H9 (cell line): ENCODE data around the gene NKAIN2. TPM values are rescaled to one million over a fixed set of nuclear protein-coding genes. Genes with fewer than 3 reads are reported as not detected.

Experiments
- DNase-seq: peaks from one replicate; pipeline ENCODE4 v3.0.0-alpha.2; 2017
- H2AFZ ChIP-seq: one replicate; pipeline ENCODE4 v1.6.1; 2013; ENCODE audit warnings: mild to moderate bottlenecking, low read length, control low read depth, moderate library complexity
- H2AK5ac ChIP-seq: 2 replicates; pipeline ENCODE4 v1.6.1; 2013; ENCODE audit warnings: low read length, control low read depth, mixed read lengths; ENCODE audit not compliant: insufficient read length
- H2BK120ac ChIP-seq: one replicate; pipeline ENCODE4 v1.6.1; 2013; ENCODE audit warnings: low read depth, mild to moderate bottlenecking, low read length, control low read depth, inconsistent platforms; ENCODE audit not compliant: poor library complexity, severe bottlenecking
- H2BK12ac ChIP-seq: 2 replicates; pipeline ENCODE4 v1.6.1; 2013; ENCODE audit warnings: low read length, control low read depth, mixed read lengths, low read depth; ENCODE audit not compliant: insufficient read length
- H2BK15ac ChIP-seq: 2 replicates; pipeline ENCODE4 v1.6.1; 2013; ENCODE audit warnings: low read depth, low read length, control low read depth
- H2BK20ac ChIP-seq: one replicate; pipeline ENCODE4 v1.6.1; 2013; ENCODE audit warnings: low read depth, mild to moderate bottlenecking, low read length, control low read depth, inconsistent platforms; ENCODE audit not compliant: poor library complexity, severe bottlenecking
- H2BK5ac ChIP-seq: 2 replicates; pipeline ENCODE4 v1.6.1; 2013; ENCODE audit warnings: low read length, control low read depth, mixed read lengths; ENCODE audit not compliant: insufficient read length
- H3K14ac ChIP-seq: 2 replicates; pipeline ENCODE4 v1.6.1; 2013; ENCODE audit warnings: low read length, control low read depth; ENCODE audit not compliant: insufficient read depth
- H3K18ac ChIP-seq: 2 replicates; pipeline ENCODE4 v1.6.1; 2013; ENCODE audit warnings: low read depth, mild to moderate bottlenecking, mixed read lengths, low read length, control low read depth; ENCODE audit not compliant: insufficient read length
- H3K23ac ChIP-seq: 2 replicates; pipeline ENCODE4 v1.6.1; 2013; ENCODE audit warnings: low read length, control low read depth, mixed read lengths, low read depth; ENCODE audit not compliant: insufficient read length
- H3K23me2 ChIP-seq: 2 replicates; pipeline ENCODE4 v1.6.1; 2013; ENCODE audit warnings: low read depth, mild to moderate bottlenecking, mixed read lengths, low read length, control low read depth; ENCODE audit not compliant: insufficient read length, poor library complexity, severe bottlenecking
- H3K27ac ChIP-seq: 2 replicates; pipeline ENCODE4 v1.5.1; 2013; ENCODE audit warnings: low read length, control low read depth, mixed read lengths, low read depth; ENCODE audit not compliant: insufficient read length
- H3K27me3 ChIP-seq: 2 replicates; pipeline ENCODE4 v1.6.1; 2013; ENCODE audit warnings: low read length, control low read depth, inconsistent platforms; ENCODE audit not compliant: insufficient read depth
- H3K4ac ChIP-seq: 2 replicates; pipeline ENCODE4 v1.6.1; 2013; ENCODE audit warnings: low read depth, mild to moderate bottlenecking, control low read depth, inconsistent platforms, low read length, moderate library complexity
- H3K4me1 ChIP-seq: 2 replicates; pipeline ENCODE4 v1.6.1; 2013; ENCODE audit warnings: low read length, control low read depth, inconsistent platforms; ENCODE audit not compliant: insufficient read depth
- H3K4me2 ChIP-seq: 2 replicates; pipeline ENCODE4 v1.6.1; 2013; ENCODE audit warnings: low read length, control low read depth, mixed read lengths; ENCODE audit not compliant: insufficient read length, insufficient read depth
- H3K56ac ChIP-seq: 2 replicates; pipeline ENCODE4 v1.6.1; 2013; ENCODE audit warnings: low read depth, mild to moderate bottlenecking, mixed read lengths, low read length, control low read depth; ENCODE audit not compliant: insufficient read length
- H3K79me1 ChIP-seq: 2 replicates; pipeline ENCODE4 v1.6.1; 2013; ENCODE audit warnings: low read depth, mild to moderate bottlenecking, moderate library complexity, low read length, control low read depth, inconsistent platforms; ENCODE audit not compliant: insufficient read depth, poor library complexity, severe bottlenecking
- H3K79me2 ChIP-seq: 2 replicates; pipeline ENCODE4 v1.6.1; 2013; ENCODE audit warnings: low read length, control low read depth, inconsistent platforms; ENCODE audit not compliant: insufficient read depth
- H3K9ac ChIP-seq: 2 replicates; pipeline ENCODE4 v1.6.1; 2013; ENCODE audit warnings: low read length, control low read depth, mixed read lengths; ENCODE audit not compliant: insufficient read length; ENCODE audit errors: extremely low read depth
- H3K9me3 ChIP-seq: one replicate; pipeline ENCODE4 v1.6.1; 2013; ENCODE audit warnings: low read depth, low read length, inconsistent platforms; ENCODE audit not compliant: control insufficient read depth
- H3T11ph ChIP-seq: one replicate; pipeline ENCODE4 v1.6.1; 2013; ENCODE audit warnings: mild to moderate bottlenecking, low read length, control low read depth, inconsistent platforms
- H4K20me1 ChIP-seq: one replicate; pipeline ENCODE4 v1.6.1; 2013; ENCODE audit not compliant: control insufficient read depth, insufficient read length, insufficient read depth
- H4K5ac ChIP-seq: 2 replicates; pipeline ENCODE4 v1.6.1; 2013; ENCODE audit warnings: low read depth, mild to moderate bottlenecking, mixed read lengths, low read length, control low read depth; ENCODE audit not compliant: insufficient read length
- H4K8ac ChIP-seq: replicated peaks from 2 replicates; pipeline ENCODE4 v1.6.1; 2013; ENCODE audit warnings: low read length, control low read depth, mixed read lengths, low read depth; ENCODE audit not compliant: insufficient read length
- H4K91ac ChIP-seq: 2 replicates; pipeline ENCODE4 v1.6.1; 2013; ENCODE audit warnings: low read depth, mild to moderate bottlenecking, moderate library complexity, mixed read lengths, low read length, control low read depth; ENCODE audit not compliant: insufficient read length
- H3K27ac Mint-ChIP-seq, 3 experiments: 2 replicates in 2 of 3; 3 replicates in 1 of 3; pipeline ENCODE4 v1.8.0; 2020 to 2021; ENCODE audit warnings: mixed read lengths in 3 of 3, mild to moderate bottlenecking in 1 of 3, moderate library complexity in 1 of 3
- H3K27me3 Mint-ChIP-seq: 2 replicates; pipeline ENCODE4 v1.8.0; 2021; ENCODE audit warnings: low read depth, mild to moderate bottlenecking, moderate library complexity, mixed read lengths
- H3K36me3 Mint-ChIP-seq, 3 experiments: 2 replicates in 2 of 3; 3 replicates in 1 of 3; pipeline ENCODE4 v1.8.0; 2020 to 2021; ENCODE audit warnings: low read depth in 3 of 3, mixed read lengths in 3 of 3; ENCODE audit not compliant: insufficient read depth in 1 of 3
- H3K4me1 Mint-ChIP-seq, 2 experiments: 2 replicates each; pipeline ENCODE4 v1.8.0; 2020; ENCODE audit warnings: mixed read lengths in 2 of 2
- H3K4me3 Mint-ChIP-seq, 2 experiments: 2 replicates in 1 of 2; 3 replicates in 1 of 2; pipeline ENCODE4 v1.8.0; 2020 to 2021; ENCODE audit warnings: mild to moderate bottlenecking in 2 of 2, mixed read lengths in 2 of 2, moderate library complexity in 1 of 2
- H3K9me3 Mint-ChIP-seq, 2 experiments: 2 replicates in 1 of 2; 3 replicates in 1 of 2; pipeline ENCODE4 v1.8.0; 2020; ENCODE audit warnings: mild to moderate bottlenecking in 2 of 2, mixed read lengths in 2 of 2, moderate library complexity in 1 of 2
- WGBS: extraction: QIAGEN DNeasy Blood & Tissue Kit; methylation state at CpG from one replicate; pipeline ENCODE4 v1.1.7; 2013; ENCODE audit warnings: missing lambda C conversion rate, low lambda C conversion rate, mixed read lengths; ENCODE audit not compliant: insufficient read length; ENCODE audit errors: extremely low coverage; 5-methylcytosine and 5-hydroxymethylcytosine counted together
- total RNA-seq: library from RNA; stranded (reverse); gene quantifications from 2 replicates; pipeline ENCODE4 v1.2.1, GENCODE V29; 2021
- TF ChIP-seq, protein P1 (sequence below): fragments of 200-600 bp; sonication (generic); conservative IDR thresholded peaks from 3 replicates; pipeline ENCODE4 v1.8.0; 2021; ENCODE audit warnings: antibody characterized with exemption, mild to moderate bottlenecking

NKAIN2 gene
- total RNA-seq, 1 experiment from 2014 or later: 0.17 TPM

- Histone ChIP-seq H3K9ac (no peak overlapping the region), H3T11ph (no peak overlapping the region), H4K91ac (no peak overlapping the region), H3K14ac (no peak overlapping the region), H3K23ac (no peak overlapping the region), H4K5ac (no peak overlapping the region), H2AK5ac (no peak overlapping the region), H2BK5ac (no peak overlapping the region), H2AFZ (no peak overlapping the region), H3K4me1 (no peaks in the 10 kb centered on the region), H4K8ac (no peak overlapping the region), H3K18ac (no peak overlapping the region), H2BK20ac (no peak overlapping the region), H4K20me1 (no peaks in the 10 kb centered on the region), H2BK15ac (no peak overlapping the region), H3K4me2 (no peak overlapping the region), H3K79me1 (no peaks in the 10 kb centered on the region), H3K9me3 (no peaks in the 10 kb centered on the region), H3K27me3 (no peaks in the 10 kb centered on the region), H2BK120ac (no peak overlapping the region), H3K23me2 (no peaks in the 10 kb centered on the region), H3K27ac (no peak overlapping the region), H2BK12ac (no peak overlapping the region), H3K56ac (no peak overlapping the region), H3K4ac (no peak overlapping the region), H3K79me2 (no peaks in the 10 kb centered on the region)
- no peaks in the 10 kb centered on the region for H3K4me1 Mint-ChIP-seq
- no peak overlapping the region for H3K27ac Mint-ChIP-seq
- WGBS: no CpG with 5 or more reads among the region's 1 CpG
- TF ChIP-seq, protein P1, sequence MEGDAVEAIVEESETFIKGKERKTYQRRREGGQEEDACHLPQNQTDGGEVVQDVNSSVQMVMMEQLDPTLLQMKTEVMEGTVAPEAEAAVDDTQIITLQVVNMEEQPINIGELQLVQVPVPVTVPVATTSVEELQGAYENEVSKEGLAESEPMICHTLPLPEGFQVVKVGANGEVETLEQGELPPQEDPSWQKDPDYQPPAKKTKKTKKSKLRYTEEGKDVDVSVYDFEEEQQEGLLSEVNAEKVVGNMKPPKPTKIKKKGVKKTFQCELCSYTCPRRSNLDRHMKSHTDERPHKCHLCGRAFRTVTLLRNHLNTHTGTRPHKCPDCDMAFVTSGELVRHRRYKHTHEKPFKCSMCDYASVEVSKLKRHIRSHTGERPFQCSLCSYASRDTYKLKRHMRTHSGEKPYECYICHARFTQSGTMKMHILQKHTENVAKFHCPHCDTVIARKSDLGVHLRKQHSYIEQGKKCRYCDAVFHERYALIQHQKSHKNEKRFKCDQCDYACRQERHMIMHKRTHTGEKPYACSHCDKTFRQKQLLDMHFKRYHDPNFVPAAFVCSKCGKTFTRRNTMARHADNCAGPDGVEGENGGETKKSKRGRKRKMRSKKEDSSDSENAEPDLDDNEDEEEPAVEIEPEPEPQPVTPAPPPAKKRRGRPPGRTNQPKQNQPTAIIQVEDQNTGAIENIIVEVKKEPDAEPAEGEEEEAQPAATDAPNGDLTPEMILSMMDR: no peak
- H3K9me3 Mint-ChIP-seq: no peaks in the 10 kb centered on the region
- no peaks in the 10 kb centered on the region for H3K36me3 Mint-ChIP-seq
- H3K27me3 Mint-ChIP-seq: no peaks in the 10 kb centered on the region
- H3K4me3 Mint-ChIP-seq: no peak overlapping the region
- no peak for DNase-seq
Measured at GRCh38 chr6:124080483-124080882, 276.8 kb downstream of the NKAIN2 start.
